A549 (cell line): ENCODE measurements around the gene RTN4RL1. TPM values are rescaled to one million over a fixed set of nuclear protein-coding genes. Genes with fewer than 3 reads are reported as not detected.
A peak's percentile ranks its signal among the peaks of the same experiment; 100 is the strongest.

ENCODE experiments used
- ATAC-seq, 2 experiments: fragments of 200-7000 bp in 1 of 2; fragments of >200 bp in 1 of 2; cut with Nextera tagmentation in 1 of 2; cut with Tn5 transposase in 1 of 2; 3 replicates each; pipeline versions ENCODE4 v1.8.0 to v1.9.1; 2018 to 2020; ENCODE audit warnings: mild to moderate bottlenecking in 1 of 2, moderate library complexity in 1 of 2
- CTCF ChIA-PET: fragments of 300-600 bp; sonication (Branson Sonifier 250); formaldehyde crosslinking; extraction: SDS; loops from one replicate; lab custom pipeline; 2021; ENCODE audit warnings: antibody characterized with exemption, inconsistent platforms; lab: Yijun Ruan, JAX
- POLR2A ChIA-PET: fragments of 350-600 bp; formaldehyde crosslinking; extraction: SDS; loops from one replicate; lab custom pipeline; 2021; ENCODE audit warnings: antibody characterized with exemption, inconsistent platforms; lab: Yijun Ruan, JAX
- DNase-seq, 2 experiments: peaks; one replicate each; pipeline versions ENCODE4 v3.0.0 to v3.0.0-alpha.2; 2011 to 2016; ENCODE audit warnings: low read depth in 1 of 2, low spot score in 1 of 2
- FAIRE-seq: peaks from 2 replicates; lab custom pipeline; 2011; peaks lifted over from hg19 to GRCh38; lab: Jason Lieb, UNC
- H3K27ac ChIP-seq, 2 experiments: fragments of >200 bp; sonication (Bioruptor Twin); formaldehyde crosslinking; 3 replicates each; pipeline ENCODE4 v1.5.1; 2016 to 2017
- H3K4me1 ChIP-seq: fragments of >200 bp; sonication (Bioruptor Twin); formaldehyde crosslinking; 3 replicates; pipeline ENCODE4 v1.6.1; 2016
- H3K4me2 ChIP-seq: fragments of >200 bp; sonication (Bioruptor Twin); formaldehyde crosslinking; 3 replicates; pipeline ENCODE4 v1.6.1; 2016
- H3K4me3 ChIP-seq: fragments of >200 bp; sonication (Bioruptor Twin); formaldehyde crosslinking; 3 replicates; pipeline ENCODE4 v1.5.1; 2016
- H3K9me3 ChIP-seq: fragments of >200 bp; sonication (Bioruptor Twin); formaldehyde crosslinking; 3 replicates; pipeline ENCODE4 v1.6.1; 2016
- CBX2 ChIP-seq: fragments of 200-600 bp; sonication (generic); IDR thresholded peaks from 2 replicates; pipeline ENCODE4 v1.6.1; 2016; ENCODE audit warnings: low read depth, mild to moderate bottlenecking, borderline replicate concordance
- CEBPB ChIP-seq, 2 experiments: fragments of >200 bp in 1 of 2; sonication (Bioruptor Twin) in 1 of 2; formaldehyde crosslinking in 1 of 2; IDR thresholded peaks; 2 replicates each; pipeline ENCODE4 v1.6.1; 2012 to 2016
- CHD4 ChIP-seq: fragments of 200-600 bp; sonication (generic); IDR thresholded peaks from 2 replicates; pipeline ENCODE4 v1.6.1; 2016; ENCODE audit warnings: antibody characterized with exemption, mild to moderate bottlenecking, borderline replicate concordance
- EHF ChIP-seq: fragments of 250-450 bp; sonication (Bioruptor Pico); IDR thresholded peaks from 2 replicates; pipeline ENCODE4 v1.5.0; 2020; ENCODE audit warnings: mild to moderate bottlenecking
- EP300 ChIP-seq, 2 experiments: fragments of >200 bp; sonication (Bioruptor Twin); formaldehyde crosslinking; IDR thresholded peaks; 2 replicates in 1 of 2; 3 replicates in 1 of 2; pipeline ENCODE4 v1.6.1; 2016 to 2017
- FOSB ChIP-seq: fragments of 250-450 bp; sonication (Bioruptor Pico); IDR thresholded peaks from 2 replicates; pipeline ENCODE4 v1.5.0; 2020; ENCODE audit warnings: mild to moderate bottlenecking, moderate library complexity
- FOXS1 ChIP-seq: fragments of 250-450 bp; sonication (Bioruptor Pico); IDR thresholded peaks from 2 replicates; pipeline ENCODE4 v1.5.0; 2020; ENCODE audit warnings: mild to moderate bottlenecking, moderate library complexity
- GATA3 ChIP-seq: IDR thresholded peaks from 2 replicates; pipeline ENCODE4 v1.6.1; 2012; ENCODE audit warnings: borderline replicate concordance
- HDAC2 ChIP-seq: fragments of 200-600 bp; sonication (generic); IDR thresholded peaks from 2 replicates; pipeline ENCODE4 v1.6.1; 2016
- MAFK ChIP-seq: fragments of 450-650 bp; IDR thresholded peaks from 2 replicates; pipeline ENCODE4 v1.6.1; 2014; ENCODE audit not compliant: partially characterized antibody
- MAZ ChIP-seq: fragments of 150-350 bp; IDR thresholded peaks from 2 replicates; pipeline ENCODE4 v1.6.1; 2014; ENCODE audit warnings: antibody characterized with exemption, low read depth, low read length, borderline replicate concordance
- MYC ChIP-seq: IDR thresholded peaks from 2 replicates; pipeline ENCODE4 v1.6.1; 2012; ENCODE audit warnings: mild to moderate bottlenecking, inconsistent platforms, low read length, improper control_type of control experiment, borderline replicate concordance
- NFE2L2 ChIP-seq: fragments of 150-350 bp; conservative IDR thresholded peaks from 2 replicates; pipeline ENCODE4 v1.6.1; 2014; ENCODE audit warnings: low read length
- PHF8 ChIP-seq: fragments of 200-600 bp; sonication (generic); IDR thresholded peaks from 2 replicates; pipeline ENCODE4 v1.6.1; 2016; ENCODE audit warnings: low read depth, mild to moderate bottlenecking, antibody characterized with exemption, moderate library complexity, borderline replicate concordance
- POLR2A ChIP-seq: IDR thresholded peaks from 2 replicates; pipeline ENCODE4 v1.6.1; 2012; ENCODE audit warnings: mild to moderate bottlenecking, low read length
- POLR2AphosphoS2 ChIP-seq: conservative IDR thresholded peaks from 2 replicates; pipeline ENCODE4 v1.6.1; 2012; ENCODE audit warnings: low read length, improper control_type of control experiment, inconsistent platforms
- RAD21 ChIP-seq, 2 experiments: fragments of >200 bp in 1 of 2; sonication (Bioruptor Twin) in 1 of 2; formaldehyde crosslinking in 1 of 2; IDR thresholded peaks in 1 of 2; conservative IDR thresholded peaks in 1 of 2; 2 replicates in 1 of 2; 3 replicates in 1 of 2; pipeline ENCODE4 v1.6.1; 2012 to 2018; ENCODE audit warnings: inconsistent platforms in 1 of 2
- RFX5 ChIP-seq: fragments of 450-650 bp; IDR thresholded peaks from 2 replicates; pipeline ENCODE4 v1.7.1; 2014; ENCODE audit warnings: antibody characterized with exemption, mild to moderate bottlenecking, moderate library complexity
- SMC3 ChIP-seq: fragments of >200 bp; sonication (Bioruptor Twin); formaldehyde crosslinking; IDR thresholded peaks from 3 replicates; pipeline ENCODE4 v1.6.1; 2018; ENCODE audit warnings: inconsistent platforms
- TP53 ChIP-seq: fragments of 250-450 bp; sonication (Bioruptor Pico); IDR thresholded peaks from 2 replicates; pipeline ENCODE4 v1.5.0; 2021; ENCODE audit warnings: mild to moderate bottlenecking, moderate library complexity
- ZNF302 ChIP-seq: fragments of 250-450 bp; sonication (Bioruptor Pico); IDR thresholded peaks from 2 replicates; pipeline ENCODE4 v1.9.0; 2021; ENCODE audit warnings: inconsistent platforms, mild to moderate bottlenecking, moderate library complexity
- ZSCAN20 ChIP-seq: fragments of 250-450 bp; sonication (Bioruptor Pico); IDR thresholded peaks from 2 replicates; pipeline ENCODE4 v1.8.0; 2022; ENCODE audit warnings: mild to moderate bottlenecking, moderate library complexity
- WGBS: methylation state at CpG from one replicate; pipeline ENCODE4 v1.1.6; 2017; ENCODE audit errors: missing lambda C conversion rate; 5-methylcytosine and 5-hydroxymethylcytosine counted together
- polyA plus RNA-seq, 4 experiments: library from polyadenylated mRNA; depleted of rRNA in 3 of 4; stranded (reverse); fragments of >200 nt; fragmentation: RNase III in 1 of 4; extraction: RNeasy Plus Mini Kit Qiagen cat#74134 plus additional on column Dnase treatment in 1 of 4; gene quantifications; 2 replicates in 3 of 4; 3 replicates in 1 of 4; pipeline ENCODE4 v1.2.3, GENCODE V29; 2011 to 2017
- TF ChIP-seq, protein P1 (sequence below): fragments of 450-650 bp; IDR thresholded peaks from 2 replicates; pipeline ENCODE4 v1.6.1; 2014; ENCODE audit warnings: antibody characterized with exemption
- TF ChIP-seq, protein P2 (sequence below): fragments of >200 bp; sonication (Bioruptor Twin); formaldehyde crosslinking; IDR thresholded peaks from 3 replicates; pipeline ENCODE4 v1.5.1; 2016
- TF ChIP-seq, protein P3 (sequence below): fragments of >200 bp; sonication (Bioruptor Twin); formaldehyde crosslinking; IDR thresholded peaks from 2 replicates; pipeline ENCODE4 v1.6.1; 2016
- TF ChIP-seq, protein P4 (sequence below): IDR thresholded peaks from 2 replicates; pipeline ENCODE4 v1.6.1; 2012; ENCODE audit warnings: low read depth, borderline replicate concordance

The RTN4RL1 gene
- polyA plus RNA-seq, 2 of the 4 experiments (the other 2 are of a cell fraction) = 0.39 to 1.5 TPM

DNA sequence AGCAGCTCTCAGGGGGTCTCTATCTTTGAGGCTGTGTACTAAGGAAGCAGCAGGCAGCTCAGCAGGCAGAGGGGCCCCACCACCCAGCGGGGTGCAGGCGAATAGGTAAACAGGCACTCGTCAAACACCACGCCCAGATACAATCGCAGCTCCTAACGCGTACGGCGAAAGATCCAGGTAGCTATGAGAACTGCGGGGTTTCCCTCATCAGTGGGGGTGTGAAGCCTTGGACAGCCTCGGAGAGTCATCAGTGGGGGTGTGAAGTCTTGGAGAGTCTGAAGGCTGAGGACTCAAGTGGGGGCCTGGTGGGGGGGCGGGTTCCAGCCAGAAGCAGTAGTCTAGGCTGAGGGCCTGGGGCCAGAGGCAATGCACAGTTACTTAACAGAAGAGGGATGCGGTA, 69.0 kb downstream of the RTN4RL1 start (continued):
- TF ChIP-seq PHF8 (no peak), FOSB (CRISPR knock-in tag) (no peak), EP300 (IDR thresholded peaks at IDR 0.05) (no peak), ZSCAN20 (CRISPR knock-in tag) (no peak), TP53 (CRISPR knock-in tag) (no peak), CEBPB (IDR thresholded peaks at IDR 0.05) (no peak)
- TF ChIP-seq, protein P1, sequence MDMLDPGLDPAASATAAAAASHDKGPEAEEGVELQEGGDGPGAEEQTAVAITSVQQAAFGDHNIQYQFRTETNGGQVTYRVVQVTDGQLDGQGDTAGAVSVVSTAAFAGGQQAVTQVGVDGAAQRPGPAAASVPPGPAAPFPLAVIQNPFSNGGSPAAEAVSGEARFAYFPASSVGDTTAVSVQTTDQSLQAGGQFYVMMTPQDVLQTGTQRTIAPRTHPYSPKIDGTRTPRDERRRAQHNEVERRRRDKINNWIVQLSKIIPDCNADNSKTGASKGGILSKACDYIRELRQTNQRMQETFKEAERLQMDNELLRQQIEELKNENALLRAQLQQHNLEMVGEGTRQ = no peak
- TF ChIP-seq, protein P2, sequence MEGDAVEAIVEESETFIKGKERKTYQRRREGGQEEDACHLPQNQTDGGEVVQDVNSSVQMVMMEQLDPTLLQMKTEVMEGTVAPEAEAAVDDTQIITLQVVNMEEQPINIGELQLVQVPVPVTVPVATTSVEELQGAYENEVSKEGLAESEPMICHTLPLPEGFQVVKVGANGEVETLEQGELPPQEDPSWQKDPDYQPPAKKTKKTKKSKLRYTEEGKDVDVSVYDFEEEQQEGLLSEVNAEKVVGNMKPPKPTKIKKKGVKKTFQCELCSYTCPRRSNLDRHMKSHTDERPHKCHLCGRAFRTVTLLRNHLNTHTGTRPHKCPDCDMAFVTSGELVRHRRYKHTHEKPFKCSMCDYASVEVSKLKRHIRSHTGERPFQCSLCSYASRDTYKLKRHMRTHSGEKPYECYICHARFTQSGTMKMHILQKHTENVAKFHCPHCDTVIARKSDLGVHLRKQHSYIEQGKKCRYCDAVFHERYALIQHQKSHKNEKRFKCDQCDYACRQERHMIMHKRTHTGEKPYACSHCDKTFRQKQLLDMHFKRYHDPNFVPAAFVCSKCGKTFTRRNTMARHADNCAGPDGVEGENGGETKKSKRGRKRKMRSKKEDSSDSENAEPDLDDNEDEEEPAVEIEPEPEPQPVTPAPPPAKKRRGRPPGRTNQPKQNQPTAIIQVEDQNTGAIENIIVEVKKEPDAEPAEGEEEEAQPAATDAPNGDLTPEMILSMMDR = no peak

DNA sequence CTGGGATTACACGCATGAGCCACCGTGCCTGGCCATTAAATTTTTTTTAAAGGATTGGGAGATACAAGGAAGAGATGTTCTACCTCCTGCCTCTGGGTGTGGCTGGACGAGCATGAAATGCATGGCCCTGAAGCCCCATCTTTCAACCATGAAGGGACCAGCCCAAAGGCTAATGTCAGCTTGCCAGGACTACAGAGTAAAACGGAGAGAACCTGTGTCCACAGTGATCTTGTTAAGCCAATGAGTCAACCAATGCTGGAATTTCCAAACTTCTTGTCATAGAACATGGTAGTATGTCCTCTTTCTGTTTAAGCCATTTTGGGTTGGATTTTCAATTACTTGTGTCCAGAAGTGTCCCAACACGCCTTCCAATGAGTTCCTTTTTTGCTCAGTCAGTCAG, 71.3 kb downstream of the RTN4RL1 start:
- Histone ChIP-seq H3K9me3 (no peaks in the 10 kb centered on the region), H3K27ac (no peak overlapping the region), H3K4me3 (no peak overlapping the region), H3K4me2 (no peak overlapping the region), H3K4me1 (no peaks in the 10 kb centered on the region)
- no peak for TF ChIP-seq CHD4
- TF ChIP-seq FOXS1 = no peak
- ChIA-PET CTCF (interaction anchor here (1.3 to 2.3 kb wide), 2 partner anchors 10 to 72 kb away, joined by 3 to 8 read pairs; partner anchors contain the start of gene RTN4RL1), POLR2A (no interaction called here)
- ATAC-seq = no peak; a peak in 1 of 6 replicates
- DNase-seq = no peak
- no peak for FAIRE-seq
- 61% methylated on average over 5 of the region's 5 CpGs for WGBS

DNA sequence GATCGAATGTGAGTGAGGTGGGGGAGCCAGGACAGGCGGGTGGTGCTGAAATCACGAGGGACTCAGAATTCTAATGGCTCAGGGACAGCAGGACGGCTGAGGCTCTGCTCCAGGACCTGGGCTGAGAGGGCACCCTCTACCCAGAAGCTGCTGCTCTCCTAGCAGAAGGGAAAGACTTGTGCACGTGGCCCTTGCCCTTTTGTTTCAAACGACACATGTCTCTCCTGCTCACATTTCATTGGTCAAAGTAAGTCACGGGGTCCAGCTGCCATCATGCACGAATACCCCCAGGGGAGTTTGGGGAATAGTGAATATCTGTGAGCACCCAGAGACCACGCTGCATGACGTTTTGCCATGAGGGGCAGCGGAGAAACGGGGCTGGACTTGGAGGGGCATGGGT, 73.2 kb downstream of the RTN4RL1 start:
- ATAC-seq (peak; percentile 17 to 38; a peak in 2 of 6 replicates), DNase-seq (peak in 1 of 2 experiments; percentile 38), FAIRE-seq (no peak)
- Histone ChIP-seq H3K9me3 (no peaks in the 10 kb centered on the region), H3K4me3 (no peak overlapping the region), H3K4me1 (no peaks in the 10 kb centered on the region), H3K4me2 (no peak overlapping the region), H3K27ac (no peak overlapping the region)
- POLR2A ChIA-PET = no interaction called here
- CTCF ChIA-PET = interaction anchor here (1.1 kb wide), 1 partner anchor 14 kb away, joined by 4 read pairs; no protein-coding TSS in a partner anchor
- TF ChIP-seq, protein P1 = peak; percentile 51; the same call in 1 of the 2 replicates
- no peak for TF ChIP-seq NFE2L2
- 54% methylated on average over 12 of the region's 12 CpGs for WGBS

DNA sequence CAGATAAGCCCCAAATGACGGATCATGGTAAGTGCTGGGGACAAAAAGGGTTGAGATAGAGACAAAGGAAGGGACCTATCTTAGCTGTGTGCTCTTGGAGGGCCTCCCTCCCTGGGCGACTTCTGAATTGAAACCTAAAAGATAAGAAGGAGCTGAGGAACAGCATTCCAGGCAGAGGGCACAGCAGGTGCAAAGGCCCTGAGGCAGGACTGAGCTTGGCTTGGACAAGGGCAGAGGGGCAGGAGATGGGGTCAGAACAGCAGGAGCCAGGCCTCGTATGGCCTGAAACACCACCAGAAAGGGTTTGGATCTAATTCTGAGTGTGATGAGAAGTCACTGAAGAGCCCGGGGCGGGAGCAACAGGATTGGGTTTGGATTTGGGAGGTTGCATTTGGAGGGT, 75.4 kb downstream of the RTN4RL1 start:
- FAIRE-seq = no peak
- TF ChIP-seq POLR2A (no peak), NFE2L2 (no peak)
- TF ChIP-seq, all 56 proteins: peak for 0

DNA sequence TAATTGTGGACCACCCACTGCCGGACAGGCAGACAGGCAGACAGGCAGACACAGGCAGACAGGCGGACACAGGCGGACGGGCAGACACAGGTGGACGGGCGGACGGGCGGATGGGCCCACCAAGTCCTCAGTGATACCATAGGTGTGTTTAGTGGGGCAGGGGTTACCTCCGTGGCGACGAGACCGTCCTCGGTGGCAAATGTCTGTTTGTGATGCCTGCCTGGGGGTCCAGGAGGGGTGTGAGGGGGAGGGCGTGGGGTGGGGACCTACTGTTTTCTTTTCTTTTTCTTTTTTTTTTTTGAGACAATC, 76.7 kb downstream of the RTN4RL1 start:
- Histone ChIP-seq H3K4me2 (no peak overlapping the region), H3K27ac (no peak overlapping the region), H3K9me3 (no peaks in the 10 kb centered on the region), H3K4me1 (no peaks in the 10 kb centered on the region), H3K4me3 (no peak overlapping the region)
- 86% methylated on average over 14 of the region's 14 CpGs for WGBS
- DNase-seq = no peak
- ChIA-PET CTCF (interaction anchor here (1.1 to 1.4 kb wide), 2 partner anchors 17 to 77 kb away, joined by 4 to 6 read pairs; partner anchors contain the start of gene RTN4RL1), POLR2A (no interaction called here)
- no peak for ATAC-seq
- FAIRE-seq = no peak
- TF ChIP-seq CHD4 (no peak), FOXS1 (no peak), MYC (no peak), HDAC2 (no peak), EHF (no peak), ZNF302 (CRISPR knock-in tag) (no peak), RAD21 (conservative IDR thresholded peaks at IDR 0.05 in 1 of 2, IDR thresholded peaks at IDR 0.05 in 1 of 2) (no peak), GATA3 (no peak), POLR2AphosphoS2 (no peak), SMC3 (no peak), MAZ (no peak), MAFK (no peak), CBX2 (no peak), RFX5 (no peak)
- TF ChIP-seq, protein P3, sequence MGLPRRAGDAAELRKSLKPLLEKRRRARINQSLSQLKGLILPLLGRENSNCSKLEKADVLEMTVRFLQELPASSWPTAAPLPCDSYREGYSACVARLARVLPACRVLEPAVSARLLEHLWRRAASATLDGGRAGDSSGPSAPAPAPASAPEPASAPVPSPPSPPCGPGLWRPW = no peak
- TF ChIP-seq, protein P4, sequence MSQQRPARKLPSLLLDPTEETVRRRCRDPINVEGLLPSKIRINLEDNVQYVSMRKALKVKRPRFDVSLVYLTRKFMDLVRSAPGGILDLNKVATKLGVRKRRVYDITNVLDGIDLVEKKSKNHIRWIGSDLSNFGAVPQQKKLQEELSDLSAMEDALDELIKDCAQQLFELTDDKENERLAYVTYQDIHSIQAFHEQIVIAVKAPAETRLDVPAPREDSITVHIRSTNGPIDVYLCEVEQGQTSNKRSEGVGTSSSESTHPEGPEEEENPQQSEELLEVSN = no peak

More for the DNA sequence above, 75.4 kb downstream of the RTN4RL1 start:
- Histone ChIP-seq H3K4me1 (no peaks in the 10 kb centered on the region), H3K9me3 (no peaks in the 10 kb centered on the region), H3K27ac (no peak overlapping the region), H3K4me3 (no peak overlapping the region), H3K4me2 (no peak overlapping the region)
- WGBS = 72% methylated on average over 5 of the region's 5 CpGs
- ATAC-seq (no peak), DNase-seq (no peak)
- CTCF ChIA-PET = interaction anchor here (0.6 to 1.8 kb wide), 9 partner anchors 10 to 96 kb away, joined by 3 to 7 read pairs (median 3); no protein-coding TSS in a partner anchor
- POLR2A ChIA-PET = no interaction called here
